ENCODE measurements around the gene CTTNBP2NL.
"Not testable (repeated sequence)": the region's sequence is repeated elsewhere in the genome, so short reads cannot be mapped to it uniquely, and the experiment has no call there.

The CTTNBP2NL gene

GRCh38 chr1:112418099-112418892 is 22.3 kb downstream of the CTTNBP2NL start:
- no peak for DNase-seq (ENCODE audit: low spot score)

GRCh38 chr1:112423207-112423606 is 27.2 kb downstream of the CTTNBP2NL start:
- no peak for DNase-seq (ENCODE audit: low spot score)

GRCh38 chr1:112423666-112424065 is 27.7 kb downstream of the CTTNBP2NL start:
- DNase-seq (ENCODE audit: low spot score) = not testable (repeated sequence)

DNA sequence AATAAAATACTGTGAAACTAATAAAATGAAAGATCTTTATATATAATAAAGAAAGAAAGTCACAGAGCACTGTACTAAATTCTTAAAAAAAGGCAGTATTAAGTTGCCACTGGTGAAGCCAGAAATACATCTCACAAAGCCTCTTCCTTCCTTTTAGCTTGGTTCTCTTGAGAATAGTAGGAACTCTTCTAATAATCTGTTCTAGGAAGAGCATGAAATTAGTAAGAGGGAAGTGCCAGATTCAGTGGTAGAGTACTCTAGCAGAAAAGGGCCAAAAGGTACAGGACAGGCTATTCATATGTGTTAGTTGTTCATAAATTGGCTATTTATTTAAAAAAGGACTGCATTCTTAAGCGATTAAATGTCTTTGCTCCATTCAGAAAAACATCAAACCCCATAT is 33.7 kb downstream of the CTTNBP2NL start:
- DNase-seq (ENCODE audit: low spot score) = no peak

- no peak for DNase-seq (ENCODE audit: low spot score)
Observed at GRCh38 chr1:112431038-112431437, 35.0 kb downstream of the CTTNBP2NL start.

DNA sequence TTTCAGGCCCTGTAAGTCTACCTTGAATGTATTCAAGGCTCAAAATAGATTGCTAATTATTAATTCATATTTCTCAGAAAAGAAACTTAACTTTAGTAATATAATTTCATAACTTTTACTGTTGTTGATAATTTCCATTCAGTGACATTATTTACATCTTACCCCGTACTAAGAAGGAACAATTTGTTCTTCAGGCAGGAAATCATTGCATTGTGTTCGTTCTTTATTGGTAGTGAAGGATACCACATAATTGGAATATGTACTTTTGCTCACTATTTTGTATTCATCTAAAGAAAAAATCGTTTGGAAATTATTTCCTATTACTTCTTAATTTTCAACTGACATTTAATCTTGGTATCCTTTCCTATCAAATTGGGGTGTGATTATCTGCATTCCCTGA is 39.4 kb downstream of the CTTNBP2NL start:
- no peak for DNase-seq (ENCODE audit: low spot score)

GRCh38 chr1:112436384-112437156 is 40.6 kb downstream of the CTTNBP2NL start:
- no peak for DNase-seq (ENCODE audit: low spot score)

- DNase-seq (ENCODE audit: low spot score) = not testable (repeated sequence)
Observed at GRCh38 chr1:112438156-112438555, 42.1 kb downstream of the CTTNBP2NL start.

- no peak for DNase-seq (ENCODE audit: low spot score)
Observed at GRCh38 chr1:112439592-112439991, 43.6 kb downstream of the CTTNBP2NL start.

GRCh38 chr1:112440574-112440973 is 44.6 kb downstream of the CTTNBP2NL start:
- DNase-seq (ENCODE audit: low spot score) = no peak

- peak; percentile 23 for DNase-seq (ENCODE audit: low spot score)
Observed at GRCh38 chr1:112444269-112444668, 48.3 kb downstream of the CTTNBP2NL start.

- DNase-seq (ENCODE audit: low spot score) = no peak
Observed at GRCh38 chr1:112445596-112445995, 49.6 kb downstream of the CTTNBP2NL start.

GRCh38 chr1:112446411-112446810 is 50.4 kb downstream of the CTTNBP2NL start:
- DNase-seq (ENCODE audit: low spot score) = no peak

- no peak for DNase-seq (ENCODE audit: low spot score)
Observed at GRCh38 chr1:112448904-112449629, 53.1 kb downstream of the CTTNBP2NL start.

- DNase-seq (ENCODE audit: low spot score) = no peak
Observed at GRCh38 chr1:112449630-112449983, 53.6 kb downstream of the CTTNBP2NL start.

DNA sequence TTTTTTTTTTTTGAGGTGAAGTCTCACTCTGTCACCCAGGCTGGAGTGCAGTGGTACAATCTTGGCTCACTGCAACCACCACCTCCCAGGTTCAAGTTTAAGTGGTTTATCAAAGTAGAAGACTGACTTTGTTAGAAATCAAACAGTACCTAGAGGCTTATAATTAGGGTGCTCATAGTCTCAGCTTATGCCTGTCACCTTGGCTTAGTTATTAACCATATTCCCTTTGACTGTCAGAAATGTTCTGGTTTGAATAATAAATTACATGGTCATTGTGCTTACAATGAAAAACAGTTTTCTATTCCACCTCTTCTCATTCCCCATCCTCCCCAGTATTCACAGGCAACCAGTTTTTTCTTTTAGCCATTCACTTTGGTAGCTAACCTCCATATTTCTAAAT is 54.8 kb downstream of the CTTNBP2NL start:
- DNase-seq (ENCODE audit: low spot score) = no peak

DNA sequence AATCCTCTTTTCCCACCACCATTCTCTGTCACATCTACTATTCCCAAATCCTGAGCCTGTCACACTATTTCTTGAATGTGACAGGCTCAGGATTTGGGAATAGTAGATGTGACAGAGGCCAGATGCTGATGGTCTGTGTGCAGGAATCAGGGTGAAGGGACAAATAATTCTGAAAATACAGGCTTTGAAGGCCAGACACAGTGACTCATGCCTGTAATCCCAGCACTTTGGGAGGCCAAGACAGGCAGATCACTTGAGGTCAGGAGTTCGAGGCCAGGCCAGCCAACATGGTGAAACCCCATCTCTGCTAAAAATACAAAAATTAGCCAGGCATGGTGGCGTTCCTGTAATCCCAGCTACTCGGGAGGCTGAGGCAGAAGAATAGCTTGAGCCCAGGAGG is 55.3 kb downstream of the CTTNBP2NL start:
- DNase-seq (ENCODE audit: low spot score) = not testable (repeated sequence)

DNA sequence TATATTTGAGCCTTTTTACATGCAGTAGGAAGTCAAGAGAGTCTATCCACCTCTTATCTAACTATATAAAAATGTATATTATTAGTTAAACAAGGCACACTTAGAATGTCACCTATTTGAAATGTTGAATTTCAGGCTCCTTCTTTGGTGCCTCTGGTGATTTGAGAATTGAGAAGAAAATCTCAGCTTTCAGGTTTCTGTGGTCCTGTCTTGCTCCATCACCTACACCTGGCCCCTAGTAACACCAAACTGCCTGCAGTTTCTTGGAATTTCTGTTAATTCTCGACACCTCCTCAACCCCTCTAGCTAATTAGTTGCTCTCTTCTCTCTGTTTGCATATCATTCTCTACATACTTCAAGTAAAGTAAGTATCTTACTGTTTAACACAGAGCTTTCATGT is 57.9 kb downstream of the CTTNBP2NL start:
- no peak for DNase-seq (ENCODE audit: low spot score)

DNA sequence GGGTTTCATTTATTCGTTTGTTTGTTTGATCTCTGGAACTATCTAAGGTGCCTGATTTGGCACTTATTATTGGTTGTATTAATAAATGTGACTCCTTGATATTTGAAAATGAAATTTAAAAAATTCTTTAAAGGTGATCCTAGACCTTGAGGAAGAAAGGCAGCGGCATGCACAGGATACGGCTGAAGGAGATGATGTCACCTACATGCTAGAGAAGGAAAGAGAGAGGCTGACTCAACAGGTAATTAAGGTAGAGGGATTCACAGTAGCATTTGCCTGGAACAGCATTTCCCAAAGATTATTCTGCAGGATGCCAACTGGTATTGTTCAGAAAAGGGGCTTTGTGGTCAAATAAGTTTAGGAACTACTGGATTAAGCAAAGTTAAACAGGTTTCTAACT is 58.3 kb downstream of the CTTNBP2NL start:
- no peak for DNase-seq (ENCODE audit: low spot score)

DNA sequence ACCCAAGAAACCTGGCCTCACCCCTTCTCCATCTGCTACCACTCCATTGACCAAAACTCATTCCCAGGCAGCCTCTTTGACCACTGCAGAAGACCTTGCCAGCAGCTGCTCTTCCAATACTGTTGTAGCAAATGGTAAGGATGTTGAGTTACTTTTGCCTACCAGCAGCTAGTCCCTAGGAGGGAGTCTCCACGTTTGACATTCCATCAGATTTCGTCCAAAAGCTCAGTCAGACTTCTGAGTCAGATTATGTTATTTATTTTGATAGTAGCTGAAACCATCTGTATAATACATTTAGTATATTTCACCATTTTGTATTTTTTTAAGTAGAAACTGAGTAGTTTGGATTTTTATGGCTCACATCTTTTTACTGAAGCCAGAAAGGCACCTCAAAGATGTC is 61.2 kb downstream of the CTTNBP2NL start:
- DNase-seq (ENCODE audit: low spot score) = no peak

DNA sequence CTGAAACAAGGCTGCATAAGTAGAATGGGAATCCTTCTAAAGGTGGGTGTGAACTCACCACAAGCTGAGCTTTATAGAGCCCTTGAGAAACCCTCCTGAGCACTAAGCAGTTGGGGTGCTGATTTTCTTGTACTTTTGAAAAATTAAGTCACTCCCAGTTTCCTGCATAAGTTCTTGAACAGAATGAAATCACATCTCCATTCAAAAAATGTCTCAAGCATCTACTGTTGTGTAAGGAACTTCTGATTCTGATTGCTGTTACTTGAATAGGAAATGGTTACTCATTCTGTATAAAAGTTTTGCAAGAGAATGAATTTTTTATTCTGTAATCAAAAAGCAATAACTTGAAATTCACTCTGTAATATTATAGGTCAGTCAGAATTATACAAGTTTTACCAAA is 61.9 kb downstream of the CTTNBP2NL start:
- DNase-seq (ENCODE audit: low spot score) = no peak

DNA sequence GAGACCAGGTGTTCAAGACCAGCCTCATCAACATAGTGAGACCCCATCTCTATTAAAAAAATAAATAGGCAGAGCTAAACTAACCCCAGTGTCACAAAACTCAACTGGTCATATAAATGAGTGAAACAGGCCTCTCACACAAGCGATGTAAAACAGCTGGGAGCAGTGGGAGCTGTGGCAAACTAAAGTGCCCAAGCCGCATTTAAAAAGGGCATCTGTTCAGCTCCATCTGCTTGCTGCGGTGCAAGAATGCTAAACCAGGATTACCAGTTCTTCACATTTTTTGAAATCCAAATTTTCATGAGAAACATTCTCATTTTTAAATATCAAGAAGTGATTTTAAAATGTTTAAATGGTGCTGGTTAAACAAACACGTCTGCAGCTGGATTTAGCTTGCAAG is 62.7 kb downstream of the CTTNBP2NL start:
- DNase-seq (ENCODE audit: low spot score) = no peak

GRCh38 chr1:112460615-112461014 is 64.6 kb downstream of the CTTNBP2NL start:
- no peak for DNase-seq (ENCODE audit: low spot score)
